Globus pallidus (tissue), 1 donor: ENCODE results near the gene DIO2.

ENCODE experiments used
- DNase-seq: peaks from one replicate; pipeline ENCODE4 v3.0.0-alpha.2; 2015; ENCODE audit warnings: low spot score

The DIO2 gene

DNA sequence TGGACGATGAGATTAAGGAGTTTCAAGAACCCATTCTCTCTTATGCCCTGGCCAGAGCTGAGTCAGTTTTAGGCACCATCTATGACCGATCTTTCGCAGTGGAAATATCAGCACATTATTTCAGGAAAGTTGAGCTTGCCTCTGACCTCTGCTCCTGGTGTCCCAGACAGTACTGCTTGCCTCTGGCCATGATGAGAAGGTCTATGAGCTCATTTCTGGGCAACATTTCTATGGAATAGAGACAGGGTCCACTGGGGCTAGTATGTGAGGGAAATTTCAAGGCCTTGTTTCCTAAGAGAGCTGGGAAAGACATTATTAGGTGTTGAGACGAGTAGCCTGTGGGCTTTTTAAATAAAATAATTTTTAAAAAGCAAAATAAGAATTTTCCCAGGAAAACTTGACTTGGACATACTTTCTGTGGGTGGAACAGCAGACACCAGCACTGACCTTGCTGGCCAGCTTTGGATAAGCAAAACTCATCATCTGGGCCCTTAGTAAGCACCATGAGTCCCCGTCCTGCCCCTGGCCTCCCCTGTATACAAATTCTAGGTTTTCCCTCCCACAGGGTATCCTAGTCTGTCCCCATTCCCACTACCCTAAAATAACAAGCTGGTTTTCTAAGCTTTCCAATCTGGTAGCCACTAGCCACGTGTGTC is 43.4 kb downstream of the DIO2 start:
- no peak for DNase-seq

DNA sequence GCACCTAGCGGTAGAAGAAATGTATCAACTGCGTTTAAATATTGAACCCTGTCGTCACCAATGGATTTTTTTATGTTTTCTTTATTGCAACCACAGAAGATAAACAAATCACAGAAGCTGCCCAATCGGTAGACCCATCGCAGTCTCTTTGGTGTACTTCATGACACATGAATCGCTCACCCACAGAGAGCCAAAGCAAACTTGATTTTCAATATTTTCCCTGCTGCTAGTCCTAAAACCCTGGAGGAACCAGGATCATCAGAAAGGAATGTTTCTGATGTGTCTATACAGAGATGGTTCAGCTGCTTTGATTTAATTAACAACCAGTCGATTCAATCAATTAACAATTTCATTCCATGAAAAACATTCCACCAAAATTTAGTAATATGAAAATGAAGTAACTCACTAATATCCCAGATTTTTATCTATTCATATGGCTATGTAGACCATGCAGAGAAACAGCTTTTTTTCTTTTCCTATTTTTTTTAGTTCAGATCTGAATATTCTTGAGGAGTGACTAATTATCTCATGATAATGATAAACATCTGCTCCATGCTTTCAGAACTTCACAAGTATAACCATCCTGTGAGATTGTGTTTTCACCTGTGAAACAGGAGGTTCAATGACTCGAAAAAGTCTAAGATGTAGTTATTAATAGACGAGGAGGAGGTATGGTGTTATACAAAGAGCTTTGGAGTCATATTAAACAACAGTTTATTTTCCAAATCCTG is 46.1 kb downstream of the DIO2 start:
- DNase-seq, result no peak

DNA sequence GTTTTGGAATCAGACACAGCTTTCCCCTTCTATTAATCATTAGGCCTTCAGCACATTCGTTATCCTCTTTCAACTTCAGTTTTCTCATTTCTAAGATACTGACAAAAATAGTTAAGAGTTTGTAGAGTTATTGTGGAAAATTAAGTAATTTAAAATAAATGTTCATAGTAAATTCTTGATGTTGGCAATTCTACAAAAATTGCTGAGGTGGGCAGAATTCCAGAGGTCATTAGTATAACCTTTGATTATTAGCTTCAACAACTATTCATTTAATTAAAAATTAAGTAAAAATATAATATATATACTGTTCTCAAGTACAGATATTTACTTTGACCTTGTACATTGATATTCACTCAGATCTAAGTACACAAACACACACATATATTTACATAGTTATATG is 58.5 kb downstream of the DIO2 start:
- no peak for DNase-seq

GRCh38 chr14:80152166-80152565 is 59.1 kb downstream of the DIO2 start:
- no peak for DNase-seq

DNA sequence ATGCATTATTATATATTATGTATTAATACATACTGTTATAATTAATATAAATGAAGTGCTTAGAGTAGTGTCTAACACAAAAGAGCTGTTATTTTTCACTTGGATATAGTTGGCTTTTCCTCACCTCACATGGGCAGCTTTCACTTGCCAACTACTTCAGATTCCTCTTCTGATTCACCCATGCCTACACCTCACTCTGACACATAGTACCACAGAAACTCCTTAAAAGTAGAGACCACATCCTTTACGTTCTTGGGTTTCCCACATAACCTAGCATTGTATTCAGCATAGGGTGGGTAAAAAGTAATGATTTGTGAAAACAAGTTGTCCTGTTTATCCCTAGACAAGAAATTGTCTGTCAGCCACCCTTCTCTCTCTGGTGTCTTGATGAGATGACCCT is 61.0 kb downstream of the DIO2 start:
- DNase-seq, result no peak
